ENCODE measurements around the gene PARVB. TPM values are rescaled to one million over a fixed set of nuclear protein-coding genes. Genes with fewer than 3 reads are reported as not detected.

PARVB gene
- total and polyA plus RNA-seq, 10 of the 15 experiments (the other 5 are each of a cell fraction or from before 2014, with no cell fraction given): 5.2 to 264 (median 76.0) TPM

DNA sequence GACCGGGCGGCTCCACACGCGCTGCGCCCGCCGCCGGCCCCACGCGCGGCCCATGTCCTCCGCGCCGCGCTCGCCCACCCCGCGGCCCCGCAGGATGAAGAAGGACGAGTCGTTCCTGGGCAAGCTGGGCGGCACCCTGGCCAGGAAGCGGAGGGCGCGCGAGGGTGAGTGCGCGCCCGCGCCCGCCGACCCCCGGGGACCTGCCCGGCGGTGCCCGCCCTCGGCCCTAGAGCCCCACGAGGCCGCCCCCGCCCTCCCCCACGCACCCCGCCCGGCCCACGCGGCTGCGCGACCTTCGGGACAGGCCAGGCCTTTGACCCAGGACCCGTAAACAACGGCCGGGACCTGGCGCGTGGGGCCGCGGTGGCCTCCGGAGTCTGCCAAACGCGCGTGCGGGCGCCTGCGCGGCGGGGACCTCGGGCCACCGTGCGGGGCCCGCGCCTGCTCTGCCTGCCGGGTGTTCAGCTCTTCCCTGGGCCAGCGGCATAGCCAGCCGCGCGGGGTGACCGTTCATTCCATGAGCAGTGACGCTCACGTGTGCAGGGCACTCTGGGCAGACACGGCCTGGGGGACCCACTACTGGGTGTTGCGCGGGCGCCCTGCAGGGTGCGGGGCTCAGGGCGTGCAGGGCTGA is at the start of gene PARVB (continued):
- TF ChIP-seq, protein P1, sequence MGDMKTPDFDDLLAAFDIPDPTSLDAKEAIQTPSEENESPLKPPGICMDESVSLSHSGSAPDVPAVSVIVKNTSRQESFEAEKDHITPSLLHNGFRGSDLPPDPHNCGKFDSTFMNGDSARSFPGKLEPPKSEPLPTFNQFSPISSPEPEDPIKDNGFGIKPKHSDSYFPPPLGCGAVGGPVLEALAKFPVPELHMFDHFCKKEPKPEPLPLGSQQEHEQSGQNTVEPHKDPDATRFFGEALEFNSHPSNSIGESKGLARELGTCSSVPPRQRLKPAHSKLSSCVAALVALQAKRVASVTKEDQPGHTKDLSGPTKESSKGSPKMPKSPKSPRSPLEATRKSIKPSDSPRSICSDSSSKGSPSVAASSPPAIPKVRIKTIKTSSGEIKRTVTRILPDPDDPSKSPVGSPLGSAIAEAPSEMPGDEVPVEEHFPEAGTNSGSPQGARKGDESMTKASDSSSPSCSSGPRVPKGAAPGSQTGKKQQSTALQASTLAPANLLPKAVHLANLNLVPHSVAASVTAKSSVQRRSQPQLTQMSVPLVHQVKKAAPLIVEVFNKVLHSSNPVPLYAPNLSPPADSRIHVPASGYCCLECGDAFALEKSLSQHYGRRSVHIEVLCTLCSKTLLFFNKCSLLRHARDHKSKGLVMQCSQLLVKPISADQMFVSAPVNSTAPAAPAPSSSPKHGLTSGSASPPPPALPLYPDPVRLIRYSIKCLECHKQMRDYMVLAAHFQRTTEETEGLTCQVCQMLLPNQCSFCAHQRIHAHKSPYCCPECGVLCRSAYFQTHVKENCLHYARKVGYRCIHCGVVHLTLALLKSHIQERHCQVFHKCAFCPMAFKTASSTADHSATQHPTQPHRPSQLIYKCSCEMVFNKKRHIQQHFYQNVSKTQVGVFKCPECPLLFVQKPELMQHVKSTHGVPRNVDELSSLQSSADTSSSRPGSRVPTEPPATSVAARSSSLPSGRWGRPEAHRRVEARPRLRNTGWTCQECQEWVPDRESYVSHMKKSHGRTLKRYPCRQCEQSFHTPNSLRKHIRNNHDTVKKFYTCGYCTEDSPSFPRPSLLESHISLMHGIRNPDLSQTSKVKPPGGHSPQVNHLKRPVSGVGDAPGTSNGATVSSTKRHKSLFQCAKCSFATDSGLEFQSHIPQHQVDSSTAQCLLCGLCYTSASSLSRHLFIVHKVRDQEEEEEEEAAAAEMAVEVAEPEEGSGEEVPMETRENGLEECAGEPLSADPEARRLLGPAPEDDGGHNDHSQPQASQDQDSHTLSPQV (IDR thresholded peaks at IDR 0.05): no peak
- no peak for TF ChIP-seq REST (IDR thresholded peaks at IDR 0.05; ENCODE audit: low read depth, low read length)
- TF ChIP-seq BHLHE40 (IDR thresholded peaks at IDR 0.05; ENCODE audit: borderline replicate concordance in 1 of 2, low read depth in 2 of 2, low read length in 1 of 2): peak; percentile 37 to 86; a peak in 3 of 4 replicates
- TF ChIP-seq NFIC (IDR thresholded peaks at IDR 0.05; ENCODE audit: low read depth, low read length): no peak
- TF ChIP-seq CHD2 (IDR thresholded peaks at IDR 0.05; ENCODE audit: borderline replicate concordance, low read depth, low read length): no peak
- TF ChIP-seq MEF2B (IDR thresholded peaks at IDR 0.05; ENCODE audit: partially characterized antibody, poor library complexity, severe bottlenecking): no peak
- TF ChIP-seq NR2F1 (conservative IDR thresholded peaks at IDR 0.05): peak; percentile 73
- peak; percentile 74 for TF ChIP-seq POLR2A (IDR thresholded peaks at IDR 0.05; ENCODE audit: low read depth, low read length)
- no peak for TF ChIP-seq TBL1XR1 (IDR thresholded peaks at IDR 0.05; ENCODE audit: low read depth, low read length)
- peak; percentile 18; the same call in 1 of the 2 replicates for TF ChIP-seq DPF2 (IDR thresholded peaks at IDR 0.05)
- no peak for TF ChIP-seq NFXL1 (IDR thresholded peaks at IDR 0.05; ENCODE audit: borderline replicate concordance)
- TF ChIP-seq, protein P2, sequence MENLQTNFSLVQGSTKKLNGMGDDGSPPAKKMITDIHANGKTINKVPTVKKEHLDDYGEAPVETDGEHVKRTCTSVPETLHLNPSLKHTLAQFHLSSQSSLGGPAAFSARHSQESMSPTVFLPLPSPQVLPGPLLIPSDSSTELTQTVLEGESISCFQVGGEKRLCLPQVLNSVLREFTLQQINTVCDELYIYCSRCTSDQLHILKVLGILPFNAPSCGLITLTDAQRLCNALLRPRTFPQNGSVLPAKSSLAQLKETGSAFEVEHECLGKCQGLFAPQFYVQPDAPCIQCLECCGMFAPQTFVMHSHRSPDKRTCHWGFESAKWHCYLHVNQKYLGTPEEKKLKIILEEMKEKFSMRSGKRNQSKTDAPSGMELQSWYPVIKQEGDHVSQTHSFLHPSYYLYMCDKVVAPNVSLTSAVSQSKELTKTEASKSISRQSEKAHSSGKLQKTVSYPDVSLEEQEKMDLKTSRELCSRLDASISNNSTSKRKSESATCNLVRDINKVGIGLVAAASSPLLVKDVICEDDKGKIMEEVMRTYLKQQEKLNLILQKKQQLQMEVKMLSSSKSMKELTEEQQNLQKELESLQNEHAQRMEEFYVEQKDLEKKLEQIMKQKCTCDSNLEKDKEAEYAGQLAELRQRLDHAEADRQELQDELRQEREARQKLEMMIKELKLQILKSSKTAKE (IDR thresholded peaks at IDR 0.05; ENCODE audit: low read depth, poor library complexity, severe bottlenecking): no peak

All from GM12878 (cell line).